Measurements from ENCODE around the gene STX7.
"Not testable (repeated sequence)": the region's sequence is repeated elsewhere in the genome, so short reads cannot be mapped to it uniquely, and the experiment has no call there.

The STX7 gene, protein sequence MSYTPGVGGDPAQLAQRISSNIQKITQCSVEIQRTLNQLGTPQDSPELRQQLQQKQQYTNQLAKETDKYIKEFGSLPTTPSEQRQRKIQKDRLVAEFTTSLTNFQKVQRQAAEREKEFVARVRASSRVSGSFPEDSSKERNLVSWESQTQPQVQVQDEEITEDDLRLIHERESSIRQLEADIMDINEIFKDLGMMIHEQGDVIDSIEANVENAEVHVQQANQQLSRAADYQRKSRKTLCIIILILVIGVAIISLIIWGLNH

DNA sequence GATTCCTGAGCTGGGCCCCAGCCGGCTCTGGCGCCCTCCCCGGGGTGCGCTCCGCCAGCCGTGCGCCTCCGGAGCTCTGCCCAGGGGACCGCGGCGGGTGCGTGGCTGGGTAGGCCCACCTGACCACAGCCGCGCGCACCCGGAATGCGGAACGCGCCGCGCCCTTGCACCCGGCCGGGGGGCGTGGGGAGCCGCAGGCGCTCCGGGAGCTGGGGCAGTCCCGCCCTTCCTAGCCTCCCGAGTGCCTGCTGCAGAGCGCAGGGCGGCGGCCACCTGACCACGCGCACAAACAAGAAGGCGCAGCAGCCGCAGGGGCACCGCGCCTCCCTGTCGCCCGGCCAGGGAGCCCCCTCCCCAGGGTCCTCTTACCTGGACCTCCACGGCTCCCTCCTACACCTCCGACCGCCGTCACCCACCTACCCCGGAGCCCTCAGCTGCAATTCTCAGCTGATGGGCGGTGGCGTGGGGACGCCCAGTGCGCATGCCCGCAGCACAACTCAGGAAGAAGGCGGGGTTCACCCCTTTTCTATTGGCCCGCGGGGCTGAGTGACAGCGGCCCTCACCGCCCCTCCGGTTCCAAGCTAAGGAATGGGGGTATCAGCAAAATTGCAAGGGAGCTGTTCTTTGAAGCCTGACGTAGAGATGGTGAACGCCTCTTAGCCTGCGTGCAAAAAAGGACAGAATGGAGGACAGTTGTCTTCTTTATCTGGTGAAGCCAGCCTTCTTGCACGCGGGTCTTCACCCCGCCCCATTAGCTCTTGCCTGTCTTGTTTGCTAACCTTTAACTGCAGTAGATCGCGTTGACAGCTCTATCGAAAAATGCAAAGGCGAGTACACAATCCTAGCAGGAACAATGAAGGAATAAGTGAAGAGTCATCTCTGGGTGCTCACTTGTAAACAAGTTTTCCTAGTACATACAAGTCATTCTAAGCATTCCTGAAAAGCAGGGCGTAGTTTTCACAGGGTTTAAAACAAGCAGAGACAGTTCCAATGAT lies at the start of gene STX7:
STX7 (minus strand) TSS at position 479 of the 995 bp plus-strand sequence. CDS start 9,586 bp downstream, outside the sequence.
- DNase-seq (ENCODE audit: low read depth, low spot score) = peak; percentile 95

DNA sequence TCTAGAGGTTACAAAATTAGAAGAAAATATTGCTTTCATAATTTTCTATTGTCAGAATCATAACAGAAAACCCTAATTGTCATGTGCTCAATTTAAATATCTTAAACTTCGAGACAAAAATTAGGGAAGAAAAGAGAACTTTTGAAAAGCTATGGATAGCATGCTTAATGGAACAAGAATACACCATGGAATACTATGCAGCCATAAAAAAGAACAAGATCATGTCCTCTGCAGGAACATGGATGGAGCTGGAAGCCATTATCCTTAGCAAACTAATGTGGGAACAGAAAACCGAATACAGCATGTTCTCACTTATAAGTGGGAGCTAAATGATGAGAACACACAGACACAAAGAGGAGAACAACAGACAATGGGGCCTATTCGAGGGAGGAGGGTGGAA lies 47.2 kb upstream of the STX7 start:
- DNase-seq (ENCODE audit: low read depth, low spot score) = not testable (repeated sequence)

DNA sequence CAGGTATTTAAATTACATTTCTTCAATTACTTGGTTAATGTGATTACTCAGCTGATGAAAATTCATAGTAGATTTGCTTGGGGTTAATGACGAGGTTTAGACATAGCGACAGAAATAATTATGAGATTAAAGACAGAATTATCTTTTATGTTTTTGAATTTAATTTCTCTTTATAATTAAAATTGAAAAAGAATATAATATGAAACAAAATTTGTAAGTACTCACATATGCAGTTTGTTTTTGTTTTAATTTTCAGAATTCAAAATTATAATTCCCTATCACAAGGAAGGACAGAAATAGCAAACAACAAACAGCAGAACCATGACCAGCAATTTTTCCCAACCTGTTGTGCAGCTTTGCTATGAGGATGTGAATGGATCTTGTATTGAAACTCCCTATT lies 39.5 kb upstream of the STX7 start, which contains the start of gene TAAR8:
TAAR8 (plus strand) TSS at position 301 of the 400 bp plus-strand sequence; CDS start at position 322, 21 bp downstream.
- DNase-seq (ENCODE audit: low read depth, low spot score) = no peak

DNA sequence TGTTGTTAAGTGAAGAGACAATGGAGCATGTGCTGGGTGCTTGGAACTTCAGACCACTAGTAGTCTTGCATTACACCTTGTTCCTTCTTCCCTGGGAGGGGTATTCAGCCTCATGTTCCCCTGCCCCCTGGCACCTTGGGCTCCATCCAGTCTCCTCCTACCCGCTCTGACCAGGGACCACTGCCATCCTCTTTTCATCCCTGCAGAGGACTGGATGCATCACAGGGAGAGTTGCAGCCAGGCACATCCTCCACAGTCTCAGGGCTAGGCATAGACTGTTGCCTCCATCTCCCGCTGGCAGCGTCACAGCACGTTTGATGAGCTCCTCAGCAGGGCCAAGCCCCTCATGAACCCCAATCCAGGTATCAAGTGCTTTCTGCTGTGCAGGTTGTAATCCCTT lies 38.3 kb upstream of the STX7 start:
- DNase-seq (ENCODE audit: low read depth, low spot score) = no peak

DNA sequence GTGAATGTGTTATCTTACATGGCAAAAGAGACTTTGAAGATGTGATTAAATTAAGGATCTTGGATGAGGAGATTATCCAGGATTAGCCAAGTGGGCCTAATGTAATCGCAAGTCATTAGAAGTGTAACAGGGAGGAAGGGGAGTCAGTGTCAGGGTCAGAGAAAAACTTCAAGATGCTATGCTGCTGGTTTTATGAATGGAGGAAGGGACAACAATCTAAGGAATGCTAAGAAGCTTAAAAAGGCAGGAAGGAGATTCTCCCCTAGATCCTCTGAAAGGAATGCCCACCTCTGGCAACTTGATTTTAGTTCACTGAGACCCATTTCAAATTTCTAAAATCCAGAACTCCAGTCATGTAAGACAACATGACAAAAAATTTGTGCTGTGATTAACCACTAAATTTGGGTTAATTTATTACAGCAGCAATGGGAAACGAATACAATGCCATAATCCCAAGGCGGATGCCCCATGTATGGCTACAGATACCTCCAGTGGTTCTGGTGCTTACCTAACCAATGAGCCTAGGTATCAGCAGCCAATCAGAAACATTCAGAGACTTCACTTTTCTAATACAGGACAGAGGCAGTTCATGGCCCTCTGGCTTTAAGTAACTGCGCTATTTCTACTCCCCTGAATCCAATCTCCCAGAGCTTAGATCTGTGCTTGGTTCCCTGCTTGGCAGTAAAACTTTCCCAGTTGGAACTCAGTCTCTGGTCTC lies 36.0 kb upstream of the STX7 start:
- no peak for DNase-seq (ENCODE audit: low read depth, low spot score)

DNA sequence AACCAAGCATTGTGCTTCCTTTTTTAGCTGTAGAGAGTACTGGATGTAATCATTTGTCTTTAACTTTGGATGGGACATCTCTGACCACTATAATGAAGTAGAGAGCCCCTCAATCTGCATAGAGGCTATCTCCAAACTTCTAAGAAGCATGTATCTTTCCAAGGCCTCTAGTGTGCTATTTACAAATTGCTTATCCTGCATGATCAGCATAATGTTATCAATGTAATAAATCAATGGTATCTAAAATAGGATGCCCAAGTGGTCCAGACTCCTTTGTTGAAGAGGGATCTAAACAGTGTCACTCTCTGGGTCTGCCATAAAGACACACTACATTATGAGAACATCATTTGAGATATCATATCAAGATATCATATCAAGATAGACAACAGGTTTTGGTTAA lies 31.9 kb upstream of the STX7 start:
- DNase-seq (ENCODE audit: low read depth, low spot score) = no peak

DNA sequence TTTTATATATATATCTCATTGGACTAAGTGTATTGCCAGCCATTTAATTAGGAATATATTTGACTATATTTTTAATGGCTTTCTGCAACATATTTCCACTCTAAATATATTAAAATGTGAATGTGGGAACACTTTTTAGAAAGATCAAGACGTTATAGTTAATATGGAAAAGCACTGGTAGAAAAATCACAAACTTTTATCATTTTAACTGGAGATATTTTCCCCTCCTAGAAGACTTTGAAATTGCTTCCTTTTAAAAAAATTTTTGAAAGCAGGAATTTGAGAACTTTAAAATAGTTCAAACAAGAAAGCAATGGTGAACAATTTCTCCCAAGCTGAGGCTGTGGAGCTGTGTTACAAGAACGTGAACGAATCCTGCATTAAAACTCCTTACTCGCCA lies 25.1 kb upstream of the STX7 start, which contains the start of gene TAAR9:
TAAR9 (plus strand) TSS at position 301 of the 400 bp plus-strand sequence; CDS start at position 314, 13 bp downstream.
- DNase-seq (ENCODE audit: low read depth, low spot score) = no peak

DNA sequence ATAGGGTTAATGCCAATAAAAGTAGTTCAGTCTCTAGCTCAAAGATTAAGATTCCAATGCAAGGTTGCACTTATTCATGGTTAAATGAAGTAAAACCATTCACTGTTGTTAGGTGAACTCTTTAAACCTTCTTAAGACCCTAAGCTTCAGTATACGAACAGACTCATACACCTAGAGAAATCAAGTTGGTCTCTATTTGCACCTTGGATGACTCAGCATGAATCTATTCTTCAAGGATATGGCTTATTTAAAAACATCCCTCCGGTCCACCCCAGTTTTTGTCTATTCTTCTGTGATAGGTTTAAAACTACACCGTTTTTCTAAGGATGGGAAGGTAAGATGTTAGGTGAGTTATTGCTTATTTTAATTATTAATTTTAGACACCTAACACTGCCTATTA lies 24.2 kb upstream of the STX7 start:
- DNase-seq (ENCODE audit: low read depth, low spot score) = no peak

DNA sequence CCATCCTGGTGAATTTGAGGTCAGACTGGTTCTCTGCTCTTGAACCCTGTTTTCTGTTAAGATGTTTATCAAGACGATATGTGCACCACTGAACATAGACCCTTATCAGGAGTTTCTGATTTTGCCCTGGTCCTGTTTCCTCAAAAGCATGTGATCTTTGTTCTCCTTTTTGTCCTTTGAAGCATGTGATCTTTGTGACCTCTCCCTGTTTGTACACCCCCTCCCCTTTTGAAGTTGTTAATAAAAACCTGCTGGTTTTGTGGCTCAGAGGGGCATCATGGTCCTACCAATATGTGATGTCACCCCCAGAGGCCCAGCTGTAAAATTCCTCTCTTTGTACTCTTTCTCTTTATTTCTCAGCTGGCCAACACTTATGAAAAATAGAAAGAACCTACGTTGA lies 21.6 kb upstream of the STX7 start:
- DNase-seq (ENCODE audit: low read depth, low spot score) = not testable (repeated sequence)

DNA sequence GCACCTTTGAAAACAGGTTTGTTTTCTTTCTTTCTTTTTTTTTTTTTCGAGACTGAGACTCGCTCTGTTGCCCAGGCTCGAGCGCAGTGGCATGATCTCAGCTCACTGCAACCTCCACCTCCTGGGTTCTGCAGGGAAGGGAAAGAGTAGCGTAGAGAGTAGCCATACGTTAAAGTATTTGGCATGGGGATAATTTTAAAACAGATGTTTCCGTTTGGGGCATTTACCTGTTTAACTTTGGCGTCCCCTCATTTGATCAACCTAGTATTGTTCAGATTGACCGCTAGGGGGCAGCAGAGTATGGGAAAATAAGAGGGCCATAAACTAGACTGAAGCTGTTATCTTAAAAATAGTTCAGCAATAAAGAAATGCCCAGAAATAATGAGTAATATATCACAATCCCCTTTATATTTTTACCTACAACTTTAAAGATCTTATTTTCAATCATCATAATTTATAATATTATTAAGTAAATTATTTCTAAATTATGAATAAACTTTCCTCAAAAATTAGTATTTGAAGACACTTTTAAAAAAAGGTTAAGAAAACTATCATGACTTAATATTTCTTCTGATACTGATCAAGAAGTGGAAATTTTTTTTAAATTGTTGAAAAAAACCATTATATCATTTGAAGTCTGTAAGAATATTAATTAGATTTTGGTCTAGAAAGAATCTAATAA lies 17.5 kb upstream of the STX7 start:
- DNase-seq (ENCODE audit: low read depth, low spot score) = peak; percentile 78

DNA sequence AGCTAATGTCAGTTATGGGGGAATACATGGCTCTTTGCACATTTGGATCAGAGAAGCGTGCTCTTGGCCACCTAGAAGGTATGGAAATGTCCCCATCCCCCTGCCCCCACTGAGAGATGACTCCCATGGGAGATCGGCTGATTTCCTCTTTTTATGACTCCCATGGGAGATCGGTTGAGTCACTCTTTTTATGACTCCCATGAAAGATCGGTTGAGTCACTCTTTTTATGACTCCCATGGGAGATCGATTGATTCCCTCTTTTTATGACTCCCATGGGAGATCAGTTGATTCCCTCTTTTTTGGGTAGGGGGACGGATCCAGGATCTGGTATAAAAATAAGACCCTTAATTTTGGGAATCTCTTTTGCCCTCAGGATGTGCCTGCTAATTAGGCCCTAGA lies 14.9 kb upstream of the STX7 start:
- no peak for DNase-seq (ENCODE audit: low read depth, low spot score)

DNA sequence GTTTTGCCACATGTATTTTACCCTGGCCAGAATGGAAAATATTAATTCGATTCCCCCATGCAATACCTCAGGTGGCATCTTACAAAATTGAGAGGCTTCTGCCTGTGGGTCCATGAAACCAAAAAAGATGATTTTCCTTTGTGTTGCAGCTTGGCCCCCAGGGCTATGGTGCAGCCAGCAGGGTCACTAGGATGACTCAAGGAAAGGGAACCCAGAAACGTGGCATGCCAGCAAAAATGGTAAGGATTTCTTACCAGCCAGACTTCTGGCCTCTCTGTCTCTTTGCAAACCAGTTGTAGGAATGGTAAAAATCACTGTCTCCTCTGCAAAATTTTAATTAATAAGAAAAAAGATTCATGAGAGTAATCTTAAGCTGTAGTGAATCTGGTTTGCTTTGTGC lies 13.5 kb upstream of the STX7 start:
- DNase-seq (ENCODE audit: low read depth, low spot score) = no peak

DNA sequence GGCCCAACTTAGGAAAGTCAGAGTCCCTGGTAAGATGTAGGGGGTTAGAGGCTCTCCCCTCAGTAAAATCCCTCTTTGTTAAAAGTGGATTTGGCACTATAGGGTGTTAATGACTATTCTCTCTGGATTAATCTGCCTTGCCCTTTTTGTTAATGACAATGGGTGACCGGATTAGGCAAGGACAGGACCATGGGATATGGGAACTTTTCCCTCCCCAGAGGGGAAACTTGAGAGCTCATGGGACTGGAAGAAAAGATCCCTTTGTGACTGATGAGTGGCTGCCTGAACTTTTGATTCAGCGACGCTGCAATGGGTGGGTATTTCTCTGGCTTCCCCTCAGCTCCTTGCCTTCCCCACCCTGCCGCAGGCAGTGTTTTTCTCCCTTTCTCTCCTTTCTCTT lies 12.9 kb upstream of the STX7 start:
- DNase-seq (ENCODE audit: low read depth, low spot score) = no peak

DNA sequence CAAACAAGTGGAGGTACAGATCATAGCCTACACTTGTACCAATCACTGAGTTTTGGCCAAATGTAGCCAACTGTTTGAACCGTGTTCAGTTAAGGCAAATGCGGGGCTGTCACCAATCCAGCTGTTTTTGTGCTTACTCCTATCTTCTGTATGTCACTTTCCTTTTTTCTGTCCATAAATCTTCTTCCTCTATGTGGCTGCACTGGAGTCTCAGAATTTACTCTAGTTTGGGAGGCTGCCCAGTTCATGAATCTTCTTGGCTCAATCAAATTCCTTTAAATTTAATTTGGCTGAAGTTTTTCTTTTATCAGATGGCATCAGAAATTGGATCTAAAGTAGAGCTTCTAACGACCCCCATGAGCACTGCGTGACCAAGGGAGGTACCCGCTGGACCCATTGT lies 11.7 kb upstream of the STX7 start:
- no peak for DNase-seq (ENCODE audit: low read depth, low spot score)

DNA sequence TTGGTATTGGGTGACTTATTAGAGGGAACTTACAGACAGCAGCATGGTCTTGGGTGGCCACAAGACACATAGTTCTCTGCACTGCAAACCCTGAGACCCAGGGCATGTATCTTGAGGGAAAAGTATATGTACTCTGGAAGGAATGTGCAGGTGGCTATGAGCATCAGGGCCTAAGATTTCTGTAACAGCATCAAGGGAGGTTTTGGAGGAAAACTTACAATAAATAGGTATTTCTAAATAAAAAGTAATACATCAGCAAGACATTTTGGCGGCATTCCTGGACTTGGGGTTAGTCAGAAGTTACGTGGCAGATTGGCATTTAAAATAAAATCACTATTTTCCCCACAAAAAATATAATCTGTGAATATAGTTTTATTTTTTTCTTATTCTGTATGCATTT lies 8.0 kb upstream of the STX7 start:
- peak; percentile 43 for DNase-seq (ENCODE audit: low read depth, low spot score)

DNA sequence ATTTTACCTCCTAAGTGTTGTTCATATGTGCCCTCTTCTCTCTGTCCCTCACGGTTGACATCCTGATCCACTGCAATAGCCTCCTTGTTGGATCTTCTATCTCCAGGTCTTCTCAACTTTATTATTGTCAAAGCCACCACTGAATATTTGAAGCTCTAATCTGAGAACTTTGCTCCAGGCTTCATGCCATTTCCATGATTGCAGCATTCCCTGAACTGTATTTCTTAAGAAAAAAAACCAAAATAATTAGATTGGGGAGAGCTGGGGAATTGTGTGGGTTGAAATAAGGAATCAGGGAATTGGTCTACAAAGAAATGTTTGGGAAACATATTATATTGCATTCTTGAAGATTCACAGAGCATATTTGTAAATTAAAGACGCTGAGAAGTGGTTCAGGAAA lies 2.5 kb upstream of the STX7 start:
- DNase-seq (ENCODE audit: low read depth, low spot score) = no peak

DNA sequence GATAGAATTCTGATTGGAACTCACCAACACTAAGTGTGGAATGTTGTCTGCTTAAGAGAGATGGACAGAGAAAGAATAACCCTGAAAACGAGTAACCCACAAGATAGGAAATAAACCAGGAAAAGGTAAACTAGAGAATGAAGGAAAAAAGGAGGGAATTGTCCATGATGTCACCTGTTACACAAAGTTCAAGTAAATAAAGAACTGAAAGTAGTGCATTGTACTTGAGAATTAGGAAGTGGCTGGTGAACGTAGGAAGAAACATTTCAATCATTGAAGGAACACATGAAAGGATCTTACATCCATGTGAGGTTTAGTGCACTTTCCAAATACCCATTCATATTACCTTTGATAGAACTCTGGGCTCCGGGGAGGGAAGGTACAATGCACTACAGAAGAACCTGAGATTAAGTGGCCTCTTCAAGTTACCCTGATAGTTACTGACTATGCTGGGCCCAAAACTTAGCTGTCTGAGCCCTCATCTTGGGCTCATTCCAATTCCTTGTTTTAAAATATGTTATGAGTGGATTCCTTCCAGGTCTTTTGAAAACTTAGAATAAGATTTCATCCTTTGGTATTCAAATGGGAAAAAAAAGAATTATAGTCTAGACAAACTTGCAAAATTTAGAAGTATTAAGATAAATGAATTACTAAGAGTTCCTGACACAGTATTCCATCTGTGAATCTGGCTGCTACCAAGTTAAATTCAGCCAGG lies 1.1 kb upstream of the STX7 start:
- no peak for DNase-seq (ENCODE audit: low read depth, low spot score)

DNA sequence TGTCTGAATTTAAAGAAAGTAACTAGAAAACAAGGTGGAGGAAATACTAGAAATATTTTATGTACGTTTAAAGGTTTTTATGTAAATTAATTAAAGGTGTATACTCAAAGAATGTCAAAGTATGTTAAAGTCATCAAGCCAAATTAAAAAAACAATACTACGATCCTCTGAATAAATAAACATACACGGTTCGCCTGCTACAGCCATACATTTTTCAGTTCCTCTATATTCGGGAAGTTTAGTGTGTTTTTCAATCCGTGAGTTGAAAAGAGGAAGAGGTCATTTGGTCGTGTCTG lies 626 bp downstream of the STX7 start:
- no peak for DNase-seq (ENCODE audit: low read depth, low spot score)

DNA sequence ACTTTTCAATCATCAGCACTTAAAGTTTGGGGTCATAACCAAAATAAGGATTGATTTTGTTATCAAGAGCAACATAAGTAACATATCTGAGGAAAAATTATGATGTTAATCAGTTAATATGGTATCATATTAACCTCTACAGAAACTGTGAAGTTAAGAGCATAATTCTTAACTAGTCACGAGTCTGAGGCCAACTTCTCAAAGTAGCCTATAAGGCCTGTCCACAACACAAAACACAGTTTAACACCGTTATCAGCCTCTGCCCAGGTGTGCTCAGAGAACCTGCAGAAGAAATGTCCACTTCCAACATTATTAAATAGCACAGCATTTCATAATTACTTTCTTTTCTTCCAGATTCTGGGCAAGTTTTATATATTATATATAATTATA lies 1.1 kb downstream of the STX7 start:
- DNase-seq (ENCODE audit: low read depth, low spot score) = no peak

DNA sequence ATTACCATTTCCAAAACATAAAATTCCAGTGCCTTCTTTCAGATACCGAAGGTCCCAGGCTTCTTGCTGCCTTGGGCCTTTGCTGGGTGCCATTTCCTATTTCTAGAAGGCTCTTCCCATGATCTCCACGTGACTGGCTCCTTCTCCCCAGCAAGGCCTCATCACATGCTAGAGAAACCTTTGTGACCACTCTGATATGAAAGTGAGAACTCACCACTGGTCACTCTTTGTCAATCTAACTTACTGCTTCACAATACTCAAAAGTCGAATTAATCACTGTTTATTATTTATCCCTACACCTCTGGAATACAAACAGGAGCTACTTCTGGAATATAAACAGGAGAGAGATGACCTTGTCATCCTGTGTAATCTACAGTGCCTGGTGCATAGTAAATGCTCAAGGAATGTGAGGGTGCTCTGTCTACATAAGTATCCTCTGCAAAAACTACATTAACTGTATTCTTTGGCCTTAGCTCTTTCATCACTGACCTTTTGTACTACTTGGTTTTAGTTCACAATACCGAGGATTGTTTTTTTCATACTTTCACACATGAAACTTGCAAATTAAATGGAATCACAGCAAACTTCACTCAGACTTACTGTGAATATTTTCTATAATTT lies 1.6 kb downstream of the STX7 start:
- no peak for DNase-seq (ENCODE audit: low read depth, low spot score)

Data from astrocyte of the hippocampus (primary cell).